HUES6 (cell line): Measurements from ENCODE around the gene LIN7B.

Source experiments
- H3K27ac ChIP-seq: 2 replicates; pipeline ENCODE4 v1.7.0; 2013; ENCODE audit warnings: low read depth, mild to moderate bottlenecking, low read length, inconsistent platforms
- H3K27me3 ChIP-seq: 2 replicates; pipeline ENCODE4 v1.6.1; 2013; ENCODE audit warnings: low read length; ENCODE audit not compliant: control insufficient read depth, insufficient read depth
- H3K36me3 ChIP-seq: 2 replicates; pipeline ENCODE4 v1.6.1; 2013; ENCODE audit warnings: low read length; ENCODE audit not compliant: control insufficient read depth, insufficient read depth
- H3K4me1 ChIP-seq: 2 replicates; pipeline ENCODE4 v1.6.1; 2013; ENCODE audit warnings: low read length; ENCODE audit not compliant: control insufficient read depth, insufficient read depth
- H3K4me3 ChIP-seq: 2 replicates; pipeline ENCODE4 v1.5.1; 2013; ENCODE audit warnings: low read depth, low read length
- H3K9ac ChIP-seq: one replicate; pipeline ENCODE4 v1.6.1; 2013; ENCODE audit warnings: mild to moderate bottlenecking, low read length
- H3K9me3 ChIP-seq: 2 replicates; pipeline ENCODE4 v1.6.1; 2013; ENCODE audit warnings: low read depth, low read length; ENCODE audit not compliant: control insufficient read depth, insufficient read depth

LIN7B gene

DNA sequence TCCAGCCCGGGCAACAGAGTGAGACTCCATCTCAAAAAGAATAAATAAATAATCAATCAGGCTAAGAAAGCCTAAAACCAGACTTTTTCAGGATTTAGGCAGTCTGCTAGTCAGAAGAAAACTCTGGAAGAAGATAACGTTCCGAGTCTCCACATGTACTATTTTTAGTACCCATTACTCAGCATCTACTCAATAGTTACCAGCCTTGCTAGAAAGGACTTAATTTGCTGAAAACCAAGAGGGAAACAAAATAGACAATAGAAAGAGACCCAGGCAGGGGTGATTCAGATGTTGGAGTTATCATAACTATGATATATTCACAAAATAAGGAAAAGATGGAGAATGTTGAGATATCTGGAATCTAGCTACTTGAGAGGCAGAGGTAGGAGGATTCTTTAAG lies 3.6 kb upstream of the LIN7B start:
- no peak overlapping the region for H3K4me3 ChIP-seq
- peaks cover 16% of the 10 kb centered on the region; the same call in 1 of the 2 replicates for H3K4me1 ChIP-seq
- peaks cover 6% of the 10 kb centered on the region for H3K27me3 ChIP-seq
- H3K36me3 ChIP-seq = peaks cover 44% of the 10 kb centered on the region
- H3K9ac ChIP-seq = no peak overlapping the region
- H3K27ac ChIP-seq = no peak overlapping the region
- H3K9me3 ChIP-seq = no peaks in the 10 kb centered on the region

DNA sequence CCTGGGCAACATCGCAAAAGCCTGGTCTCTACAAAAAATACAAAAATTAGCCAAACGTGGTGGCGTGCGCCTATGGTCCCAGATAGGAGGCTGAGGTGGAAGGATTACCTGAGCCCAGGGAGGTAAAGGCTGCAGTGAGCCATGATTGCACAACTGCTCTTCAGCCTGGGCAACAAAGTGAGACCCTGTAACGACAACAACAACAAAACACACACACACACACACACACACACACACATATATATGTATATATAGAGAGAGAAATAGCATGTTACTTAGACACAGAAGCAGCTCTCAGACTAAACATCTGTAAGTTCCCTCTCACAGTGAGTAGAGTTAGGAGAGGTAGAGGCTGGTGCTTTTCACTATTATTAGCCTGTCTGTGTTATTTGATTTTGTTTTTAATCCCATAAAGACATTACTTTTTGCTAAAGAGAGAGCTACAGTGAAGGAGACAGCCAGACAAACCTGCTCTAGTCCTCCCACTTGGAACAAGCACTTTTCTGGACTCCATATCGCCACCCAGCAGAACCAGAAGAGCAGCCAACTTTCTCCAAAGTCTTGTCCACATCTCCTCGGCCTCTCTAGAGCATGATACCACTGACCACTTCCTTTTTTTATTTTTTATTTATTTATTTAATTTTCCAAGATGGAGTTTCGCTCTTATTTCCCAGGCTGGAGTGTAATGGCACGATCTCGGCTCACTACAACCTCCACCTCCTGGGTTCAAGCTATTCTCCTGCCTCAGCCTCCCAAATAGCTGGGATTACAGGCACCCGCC lies 2.8 kb upstream of the LIN7B start:
- no peak overlapping the region for H3K4me3 ChIP-seq
- peaks cover 36% of the 10 kb centered on the region for H3K36me3 ChIP-seq
- no peak overlapping the region for H3K27ac ChIP-seq
- peaks cover 16% of the 10 kb centered on the region; the same call in 1 of the 2 replicates for H3K4me1 ChIP-seq
- H3K9ac ChIP-seq = no peak overlapping the region
- H3K27me3 ChIP-seq = peaks cover 6% of the 10 kb centered on the region
- no peaks in the 10 kb centered on the region for H3K9me3 ChIP-seq

DNA sequence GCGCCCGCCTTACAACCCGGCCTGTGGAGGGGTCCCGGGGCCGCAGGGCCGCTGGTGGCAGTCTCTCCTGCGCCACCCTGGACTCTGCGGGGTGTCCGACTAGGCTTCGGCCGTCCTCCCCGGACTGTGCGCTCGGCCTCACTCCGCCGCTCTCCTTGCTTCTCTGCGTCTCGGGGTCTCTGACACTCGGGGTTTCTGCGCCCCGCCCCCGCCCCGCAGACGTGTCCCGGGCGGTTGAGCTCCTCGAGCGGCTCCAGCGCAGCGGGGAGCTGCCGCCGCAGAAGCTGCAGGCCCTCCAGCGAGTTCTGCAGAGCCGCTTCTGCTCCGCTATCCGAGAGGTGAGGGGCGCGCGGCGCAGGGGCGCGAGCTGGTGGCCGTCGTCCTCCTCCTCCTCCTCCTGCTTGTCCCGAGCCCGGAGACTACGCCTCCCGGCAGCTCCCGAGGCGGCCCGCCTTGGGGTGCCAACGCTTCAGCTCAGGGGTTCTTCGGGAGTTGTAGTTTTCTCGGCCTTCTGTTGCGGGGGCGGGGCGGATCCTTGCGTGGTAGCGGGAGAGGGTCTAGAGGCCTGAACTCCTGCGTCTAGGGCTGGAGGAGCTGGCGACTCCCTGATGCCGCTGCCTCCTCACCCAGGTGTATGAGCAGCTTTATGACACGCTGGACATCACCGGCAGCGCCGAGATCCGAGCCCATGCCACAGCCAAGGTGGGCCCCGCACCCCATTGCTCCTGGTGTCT lies 627 bp downstream of the LIN7B start:
- Histone ChIP-seq H3K36me3 (0 out of 2 replicates have a peak, but pooled peaks cover 2% of the 10 kb centered on the region), H3K4me1 (peaks cover 19% of the 10 kb centered on the region; the same call in 1 of the 2 replicates), H3K4me3 (peak overlapping the region; percentile 71), H3K9ac (peak overlapping the region; percentile 79), H3K27me3 (peaks cover 11% of the 10 kb centered on the region), H3K9me3 (no peaks in the 10 kb centered on the region), H3K27ac (no peak overlapping the region)

GRCh38 chr19:49116544-49116943 lies 2.4 kb downstream of the LIN7B start:
- Histone ChIP-seq H3K27me3 (peaks cover 26% of the 10 kb centered on the region), H3K36me3 (no peaks in the 10 kb centered on the region), H3K9me3 (no peaks in the 10 kb centered on the region), H3K4me1 (peaks cover 24% of the 10 kb centered on the region; the same call in 1 of the 2 replicates), H3K9ac (no peak overlapping the region), H3K27ac (no peak overlapping the region), H3K4me3 (no peak overlapping the region)

DNA sequence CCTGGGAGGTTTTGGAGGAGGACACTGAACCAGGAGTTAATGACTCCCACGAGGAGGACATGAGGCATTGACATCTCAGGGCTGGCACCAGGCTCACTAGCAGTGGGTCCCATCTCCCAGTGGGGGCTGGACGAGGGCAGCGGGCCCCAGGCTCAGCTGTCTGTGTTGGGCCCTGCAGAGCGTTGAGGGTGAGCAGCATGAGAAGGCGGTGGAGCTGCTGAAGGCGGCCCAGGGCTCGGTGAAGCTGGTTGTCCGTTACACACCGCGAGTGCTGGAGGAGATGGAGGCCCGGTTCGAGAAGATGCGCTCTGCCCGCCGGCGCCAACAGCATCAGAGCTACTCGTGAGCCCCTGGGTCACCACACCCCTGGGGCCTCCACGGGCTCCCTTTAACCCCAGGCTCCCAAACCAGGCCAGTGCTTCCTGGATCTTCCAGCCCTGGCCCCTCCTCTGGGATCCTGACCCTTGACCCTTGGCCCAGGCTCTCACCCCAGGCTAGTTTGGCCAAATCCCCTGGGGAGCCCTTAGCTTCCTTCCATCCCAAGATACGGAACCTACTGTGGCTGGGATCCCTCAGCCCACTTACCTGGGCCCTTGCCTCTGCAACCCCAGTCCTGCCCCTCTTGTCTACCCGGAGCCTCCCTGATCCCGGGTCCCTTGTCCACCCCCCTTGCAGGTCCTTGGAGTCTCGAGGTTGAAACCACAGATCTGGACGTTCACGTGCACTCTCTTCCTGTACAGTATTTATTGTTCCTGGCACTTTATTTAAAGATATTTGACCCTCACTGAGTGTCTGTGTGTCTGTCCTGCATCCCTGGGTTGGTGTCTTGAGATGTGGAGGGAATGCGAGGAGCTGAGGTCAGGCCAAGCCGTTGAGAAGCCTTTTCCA lies 3.8 kb downstream of the LIN7B start:
- Histone ChIP-seq H3K27me3 (peaks cover 32% of the 10 kb centered on the region), H3K4me3 (peak overlapping the region; percentile 78), H3K27ac (peak overlapping the region; percentile 93; the same call in 1 of the 2 replicates), H3K4me1 (peaks cover 24% of the 10 kb centered on the region; the same call in 1 of the 2 replicates), H3K9ac (peak overlapping the region; percentile 85), H3K36me3 (no peaks in the 10 kb centered on the region), H3K9me3 (no peaks in the 10 kb centered on the region)

GRCh38 chr19:49118565-49119410 lies 4.6 kb downstream of the LIN7B start, which contains the start of gene C19orf73:
C19orf73 (minus strand) TSS chr19:49119143; CDS start chr19:49119022, 121 bp downstream.
- peak within 1 kb of the TSS; percentile 85 for H3K9ac ChIP-seq
- H3K4me1 ChIP-seq = peaks cover 23% of the 10 kb centered on the region; the same call in 1 of the 2 replicates
- peak within 1 kb of the TSS; percentile 78 for H3K4me3 ChIP-seq
- no peaks in the 10 kb centered on the region for H3K36me3 ChIP-seq
- no peaks in the 10 kb centered on the region for H3K9me3 ChIP-seq
- H3K27me3 ChIP-seq = peaks cover 32% of the 10 kb centered on the region
- H3K27ac ChIP-seq = peak within 1 kb of the TSS; percentile 93

- H3K27ac ChIP-seq = peak within 1 kb of the TSS; percentile 93
- peaks cover 20% of the 10 kb centered on the region; the same call in 1 of the 2 replicates for H3K4me1 ChIP-seq
- H3K36me3 ChIP-seq = no peaks in the 10 kb centered on the region
- peak within 1 kb of the TSS; percentile 78 for H3K4me3 ChIP-seq
- peaks cover 32% of the 10 kb centered on the region for H3K27me3 ChIP-seq
- H3K9ac ChIP-seq = peak within 1 kb of the TSS; percentile 85
- no peaks in the 10 kb centered on the region for H3K9me3 ChIP-seq
These were observed 5.5 kb downstream of the LIN7B start, which contains the start of gene PPFIA3 for GRCh38 chr19:49119411-49120324. PPFIA3 (plus strand) TSS chr19:49119544; CDS start chr19:49127874, 8,330 bp downstream.

DNA sequence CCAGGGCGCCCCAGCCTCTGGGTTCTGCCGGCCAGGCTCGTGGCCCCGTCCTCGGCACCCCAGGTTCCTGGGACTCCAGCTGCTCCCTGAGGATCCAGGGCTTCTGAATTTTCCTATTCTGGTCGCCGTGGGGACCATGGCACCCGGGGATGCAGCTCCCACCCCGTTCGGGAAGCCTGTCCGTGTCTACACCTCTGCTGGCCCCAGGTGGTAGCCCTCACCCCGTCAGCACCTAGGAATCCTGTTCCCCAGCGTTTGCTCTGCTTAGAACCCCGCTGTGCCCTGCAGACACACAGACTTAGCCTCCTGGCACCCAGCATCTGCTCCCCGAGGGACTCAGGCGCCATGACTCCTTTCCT lies 6.1 kb downstream of the LIN7B start:
- H3K9ac ChIP-seq = no peak overlapping the region
- peak overlapping the region; percentile 64 for H3K4me3 ChIP-seq
- H3K4me1 ChIP-seq = peaks cover 17% of the 10 kb centered on the region; the same call in 1 of the 2 replicates
- H3K27ac ChIP-seq = no peak overlapping the region
- peaks cover 29% of the 10 kb centered on the region for H3K27me3 ChIP-seq
- no peaks in the 10 kb centered on the region for H3K9me3 ChIP-seq
- no peaks in the 10 kb centered on the region for H3K36me3 ChIP-seq

DNA sequence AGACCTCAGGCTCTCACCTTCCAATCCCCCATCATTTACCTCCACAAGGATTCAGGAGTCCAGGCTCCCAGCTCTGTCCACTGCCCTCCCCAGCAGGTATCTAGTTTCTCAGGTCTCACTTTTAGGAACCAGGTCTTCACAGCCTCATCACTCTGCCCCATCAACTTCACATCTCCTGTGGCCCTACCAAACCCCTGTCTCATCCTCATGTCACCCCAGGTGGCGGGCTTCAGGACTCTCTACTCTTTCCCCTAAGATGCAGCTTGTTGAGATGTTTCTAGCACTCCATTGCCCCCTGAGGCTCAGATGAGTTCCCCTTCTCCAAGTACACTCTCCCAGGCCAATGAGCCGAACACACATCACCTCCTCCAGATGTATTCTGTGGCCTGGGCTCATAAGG lies 6.7 kb downstream of the LIN7B start:
- H3K4me1 ChIP-seq = peaks cover 19% of the 10 kb centered on the region; the same call in 1 of the 2 replicates

More for the DNA sequence above, 6.7 kb downstream of the LIN7B start:
- Histone ChIP-seq H3K27ac (no peak overlapping the region), H3K9me3 (no peaks in the 10 kb centered on the region), H3K9ac (no peak overlapping the region), H3K36me3 (no peaks in the 10 kb centered on the region), H3K27me3 (peaks cover 26% of the 10 kb centered on the region), H3K4me3 (no peak overlapping the region)
